HS-5 (cell line): Measurements from ENCODE around the gene TBC1D25.

Source experiments
- DNase-seq: peaks from one replicate; pipeline ENCODE4 v3.0.0-alpha.2; 2012; ENCODE audit warnings: low read depth

The TBC1D25 gene

GRCh38 chrX:48601741-48602394, 62.4 kb downstream of the TBC1D25 start:
- DNase-seq: no peak

GRCh38 chrX:48604701-48605100, 65.2 kb downstream of the TBC1D25 start:
- no peak for DNase-seq

GRCh38 chrX:48606091-48606490, 66.6 kb downstream of the TBC1D25 start:
- no peak for DNase-seq

GRCh38 chrX:48611703-48612102, 72.2 kb downstream of the TBC1D25 start:
- no peak for DNase-seq
